ENCODE data around the gene TMEM87A.

DNA sequence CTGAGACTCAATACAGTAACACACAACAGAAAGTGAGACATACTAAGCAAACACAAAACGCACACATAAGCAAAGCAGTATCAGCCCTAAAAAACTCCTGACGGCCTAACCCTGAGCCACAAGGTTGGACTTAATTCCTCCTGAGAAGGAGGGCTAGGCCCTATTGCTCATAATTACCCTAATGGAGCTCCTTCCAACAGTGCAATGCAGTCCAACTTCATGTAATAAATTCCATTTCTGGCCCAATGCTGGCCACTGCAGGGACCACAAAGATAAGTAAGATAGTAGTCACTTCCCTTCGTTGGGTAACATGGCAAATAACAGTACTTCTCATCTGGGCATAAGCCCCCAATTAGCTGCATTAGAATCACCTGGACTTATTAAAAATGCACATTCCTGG, 69.3 kb downstream of the TMEM87A start:
- TF ChIP-seq, protein P1, sequence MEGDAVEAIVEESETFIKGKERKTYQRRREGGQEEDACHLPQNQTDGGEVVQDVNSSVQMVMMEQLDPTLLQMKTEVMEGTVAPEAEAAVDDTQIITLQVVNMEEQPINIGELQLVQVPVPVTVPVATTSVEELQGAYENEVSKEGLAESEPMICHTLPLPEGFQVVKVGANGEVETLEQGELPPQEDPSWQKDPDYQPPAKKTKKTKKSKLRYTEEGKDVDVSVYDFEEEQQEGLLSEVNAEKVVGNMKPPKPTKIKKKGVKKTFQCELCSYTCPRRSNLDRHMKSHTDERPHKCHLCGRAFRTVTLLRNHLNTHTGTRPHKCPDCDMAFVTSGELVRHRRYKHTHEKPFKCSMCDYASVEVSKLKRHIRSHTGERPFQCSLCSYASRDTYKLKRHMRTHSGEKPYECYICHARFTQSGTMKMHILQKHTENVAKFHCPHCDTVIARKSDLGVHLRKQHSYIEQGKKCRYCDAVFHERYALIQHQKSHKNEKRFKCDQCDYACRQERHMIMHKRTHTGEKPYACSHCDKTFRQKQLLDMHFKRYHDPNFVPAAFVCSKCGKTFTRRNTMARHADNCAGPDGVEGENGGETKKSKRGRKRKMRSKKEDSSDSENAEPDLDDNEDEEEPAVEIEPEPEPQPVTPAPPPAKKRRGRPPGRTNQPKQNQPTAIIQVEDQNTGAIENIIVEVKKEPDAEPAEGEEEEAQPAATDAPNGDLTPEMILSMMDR (conservative IDR thresholded peaks at IDR 0.05; ENCODE audit: low read depth, low read length): no peak
- no peak for TF ChIP-seq EZH2 (IDR thresholded peaks at IDR 0.05; ENCODE audit: low read length, unreplicated experiment)
